ENCODE measurements around the gene DHFR2. TPM values are rescaled to one million over a fixed set of nuclear protein-coding genes. Genes with fewer than 3 reads are reported as not detected.

Gene DHFR2
- total and polyA plus RNA-seq, 4 donors, result 2.3 to 3.9 (median 2.5) TPM

- TF ChIP-seq CTCF (IDR thresholded peaks at IDR 0.05; ENCODE audit: low read depth, low read length, missing input control) (no peak), RXRA (IDR thresholded peaks at IDR 0.05) (no peak), ZBTB33 (IDR thresholded peaks at IDR 0.05) (no peak), NR2F2 (IDR thresholded peaks at IDR 0.05) (no peak), GABPA (IDR thresholded peaks at IDR 0.05 in 1 of 2, conservative IDR thresholded peaks at IDR 0.05 in 1 of 2) (no peak), RAD21 (IDR thresholded peaks at IDR 0.05) (no peak)
These were observed 39.1 kb upstream of the DHFR2 start (continued) for GRCh38 chr3:94101860-94102259.

GRCh38 chr3:94099311-94099710 lies 36.6 kb upstream of the DHFR2 start:
- 88% methylated on average over 1 of the region's 1 CpG for WGBS
- Histone ChIP-seq H3K9ac (ENCODE audit: low read depth in 1 of 2, low read length in 2 of 2) (no peak overlapping the region), H3K9me3 (ENCODE audit: control insufficient read depth in 4 of 4, low read length in 3 of 4) (no peaks in the 10 kb centered on the region), H3K27ac (ENCODE audit: low read depth in 1 of 2, low read length in 2 of 2) (no peak overlapping the region), H3K27me3 (ENCODE audit: control insufficient read depth in 4 of 4, insufficient read depth in 4 of 4, low read length in 3 of 4) (no peaks in the 10 kb centered on the region), H3K4me1 (ENCODE audit: control insufficient read depth in 4 of 4, insufficient read depth in 4 of 4, low read length in 3 of 4) (no peaks in the 10 kb centered on the region), H3K4me3 (ENCODE audit: low read depth in 1 of 3, low read length in 3 of 3) (no peak overlapping the region), H3K36me3 (ENCODE audit: control insufficient read depth in 4 of 4, insufficient read depth in 3 of 4, low read depth in 1 of 4, low read length in 3 of 4) (peaks cover 2 to 29% (median 21%) of the 10 kb centered on the region in 4 donors)
- no peak for DNase-seq (ENCODE audit: low spot score)
- TF ChIP-seq YY1 (IDR thresholded peaks at IDR 0.05), result no peak
- TF ChIP-seq TAF1 (conservative IDR thresholded peaks at IDR 0.05), result no peak
- no peak for TF ChIP-seq ATF3 (IDR thresholded peaks at IDR 0.05)
- no peak for TF ChIP-seq MAX (IDR thresholded peaks at IDR 0.05)
- no peak for TF ChIP-seq SP1 (IDR thresholded peaks at IDR 0.05)
- no peak for TF ChIP-seq HNF4G (IDR thresholded peaks at IDR 0.05)
- TF ChIP-seq RAD21 (IDR thresholded peaks at IDR 0.05), result no peak
- TF ChIP-seq NR2F2 (IDR thresholded peaks at IDR 0.05), result no peak
- no peak for TF ChIP-seq HNF4A (conservative IDR thresholded peaks at IDR 0.05)
- TF ChIP-seq GABPA (IDR thresholded peaks at IDR 0.05 in 1 of 2, conservative IDR thresholded peaks at IDR 0.05 in 1 of 2), result no peak
- TF ChIP-seq CTCF (IDR thresholded peaks at IDR 0.05; ENCODE audit: low read depth, low read length, missing input control), result no peak
- TF ChIP-seq ZBTB33 (IDR thresholded peaks at IDR 0.05), result no peak
- TF ChIP-seq EGR1 (IDR thresholded peaks at IDR 0.05; ENCODE audit: low read depth in 2 of 2), result no peak
- no peak for TF ChIP-seq FOXA1 (IDR thresholded peaks at IDR 0.05)
- TF ChIP-seq REST (IDR thresholded peaks at IDR 0.05), result no peak
- no peak for TF ChIP-seq RXRA (IDR thresholded peaks at IDR 0.05)

All from liver (tissue), 9 donors.